Endothelial cell of umbilical vein (primary cell): ENCODE results near the gene PROM1.

Experiments used
- CTCF ChIP-seq, 2 donors: IDR thresholded peaks; 1 replicate in 1 of 2; 2 replicates in 1 of 2; pipeline ENCODE4 v1.5.1; 2011; ENCODE audit warnings: low read length in 2 of 2, mild to moderate bottlenecking in 2 of 2, moderate library complexity in 2 of 2, control low read depth in 1 of 2, inconsistent platforms in 1 of 2, low read depth in 1 of 2; ENCODE audit not compliant: insufficient read depth in 1 of 2; ENCODE audit errors: extremely low read depth in 1 of 2
- EZH2 ChIP-seq: IDR thresholded peaks from 2 replicates; pipeline ENCODE4 v1.6.1; 2012; ENCODE audit warnings: borderline replicate concordance, low read depth, mild to moderate bottlenecking, moderate library complexity, low read length, inconsistent platforms; ENCODE audit not compliant: severe bottlenecking
- FOS ChIP-seq: IDR thresholded peaks from 2 replicates; pipeline ENCODE4 v1.6.1; 2011; ENCODE audit warnings: mild to moderate bottlenecking, low read length, moderate library complexity, borderline replicate concordance; ENCODE audit not compliant: insufficient read depth
- GATA2 ChIP-seq: IDR thresholded peaks from 2 replicates; pipeline ENCODE4 v1.7.0; 2011; ENCODE audit warnings: low read depth, mild to moderate bottlenecking, moderate library complexity, mixed read lengths, low read length; ENCODE audit not compliant: insufficient read length, insufficient read depth
- MAX ChIP-seq: IDR thresholded peaks from 2 replicates; pipeline ENCODE4 v1.6.1; 2011; ENCODE audit not compliant: insufficient read depth, insufficient read length
- MYC ChIP-seq: IDR thresholded peaks from one replicate; pipeline ENCODE4 v1.6.1; 2011; ENCODE audit warnings: mild to moderate bottlenecking, low read depth, low read length
- POLR2A ChIP-seq: IDR thresholded peaks from 2 replicates; pipeline ENCODE4 v1.6.1; 2012; ENCODE audit warnings: low read depth, mild to moderate bottlenecking, control low read depth, low read length

GRCh38 chr4:16075061-16075460 lies 8.8 kb downstream of the PROM1 start:
- TF ChIP-seq CTCF (IDR thresholded peaks at IDR 0.05; ENCODE audit: extremely low read depth in 1 of 2, insufficient read depth in 1 of 2, low read depth in 1 of 2, low read length in 2 of 2) (no peak), POLR2A (no peak), EZH2 (no peak), FOS (no peak), MYC (no peak), MAX (no peak), GATA2 (no peak)
